Activated B cell treated with CpG ODN at 0.5 μM for 24 hours (primary cell): ENCODE measurements around the gene ZFP62. TPM values are rescaled to one million over a fixed set of nuclear protein-coding genes. Genes with fewer than 3 reads are reported as not detected.
"Not testable (repeated sequence)": the region's sequence is repeated elsewhere in the genome, so short reads cannot be mapped to it uniquely, and the experiment has no call there.

Source experiments
- ATAC-seq: fragments of 200-7000 bp; cut with Tn5 transposase; one replicate; pipeline ENCODE4 v1.10.0; 2021; ENCODE audit warnings: low read depth, mild to moderate bottlenecking, moderate library complexity
- CTCF ChIA-PET: fragments of 350-600 bp; sonication (Branson Sonifier 250); formaldehyde crosslinking; loops from one replicate; lab custom pipeline; 2021; ENCODE audit warnings: antibody characterized with exemption; lab: Charles Lee
- POLR2A ChIA-PET: fragments of 350-600 bp; sonication (Branson Sonifier 250); formaldehyde crosslinking; loops from one replicate; lab custom pipeline; 2021; ENCODE audit warnings: antibody characterized with exemption; lab: Charles Lee
- DNase-seq: peaks from one replicate; pipeline ENCODE4 v3.0.0; 2022
- H3K27ac Mint-ChIP-seq: one replicate; pipeline ENCODE4 v1.8.0; 2020; ENCODE audit warnings: mixed read lengths
- H3K27me3 Mint-ChIP-seq: one replicate; pipeline ENCODE4 v1.8.0; 2021; ENCODE audit warnings: mixed read lengths
- H3K36me3 Mint-ChIP-seq: one replicate; pipeline ENCODE4 v1.8.0; 2021; ENCODE audit warnings: low read depth, mixed read lengths
- H3K4me1 Mint-ChIP-seq: one replicate; pipeline ENCODE4 v1.8.0; 2021; ENCODE audit warnings: mixed read lengths
- H3K4me3 Mint-ChIP-seq: one replicate; pipeline ENCODE4 v1.8.0; 2020; ENCODE audit warnings: mild to moderate bottlenecking, mixed read lengths
- H3K9me3 Mint-ChIP-seq: one replicate; pipeline ENCODE4 v1.8.0; 2020; ENCODE audit warnings: mixed read lengths
- intact Hi-C: fragments of 100-400 bp; cut with micrococcal nuclease; formaldehyde crosslinking; loops from one replicate; pipeline ENCODE4 v1.15.1; 2024
- total RNA-seq: library from RNA; stranded (reverse); gene quantifications from 2 replicates; pipeline ENCODE4 v1.2.3, GENCODE V29; 2022
- TF ChIP-seq, protein P1 (sequence below): fragments of 200-600 bp; IDR thresholded peaks from one replicate; pipeline ENCODE4 v1.8.0; 2022; ENCODE audit warnings: antibody characterized with exemption, mild to moderate bottlenecking

Gene ZFP62
- total RNA-seq, 1 donor from 2014 or later = 45.6 TPM

DNA sequence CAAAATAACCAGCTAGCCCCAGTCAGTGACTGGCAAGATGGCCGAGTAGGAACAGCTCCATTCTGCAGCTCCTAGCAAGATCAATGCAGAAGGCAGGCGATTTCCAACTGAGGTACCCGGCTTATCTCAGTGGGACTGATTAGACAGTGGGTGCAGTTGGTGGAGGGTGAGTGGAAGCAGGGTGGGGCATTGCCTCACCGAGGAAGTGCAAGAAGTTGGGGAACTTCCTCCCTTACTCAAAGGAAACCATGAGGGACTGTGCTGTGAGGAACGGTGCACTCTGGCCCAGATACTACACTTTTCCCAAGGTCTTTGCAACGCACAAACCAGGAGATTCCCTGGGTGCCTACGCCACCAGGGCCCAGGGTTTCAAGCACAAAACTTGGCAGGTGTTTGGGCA is 28.3 kb upstream of the ZFP62 start:
- ATAC-seq (no peak), DNase-seq (no peak)
- Mint-ChIP-seq H3K4me3 (no peak overlapping the region), H3K27ac (no peak overlapping the region), H3K9me3 (peaks cover 3% of the 10 kb centered on the region), H3K4me1 (no peaks in the 10 kb centered on the region), H3K27me3 (peaks cover 51% of the 10 kb centered on the region), H3K36me3 (no peaks in the 10 kb centered on the region)
- CTCF ChIA-PET = no interaction called here
- POLR2A ChIA-PET = no interaction called here
- TF ChIP-seq, protein P1, sequence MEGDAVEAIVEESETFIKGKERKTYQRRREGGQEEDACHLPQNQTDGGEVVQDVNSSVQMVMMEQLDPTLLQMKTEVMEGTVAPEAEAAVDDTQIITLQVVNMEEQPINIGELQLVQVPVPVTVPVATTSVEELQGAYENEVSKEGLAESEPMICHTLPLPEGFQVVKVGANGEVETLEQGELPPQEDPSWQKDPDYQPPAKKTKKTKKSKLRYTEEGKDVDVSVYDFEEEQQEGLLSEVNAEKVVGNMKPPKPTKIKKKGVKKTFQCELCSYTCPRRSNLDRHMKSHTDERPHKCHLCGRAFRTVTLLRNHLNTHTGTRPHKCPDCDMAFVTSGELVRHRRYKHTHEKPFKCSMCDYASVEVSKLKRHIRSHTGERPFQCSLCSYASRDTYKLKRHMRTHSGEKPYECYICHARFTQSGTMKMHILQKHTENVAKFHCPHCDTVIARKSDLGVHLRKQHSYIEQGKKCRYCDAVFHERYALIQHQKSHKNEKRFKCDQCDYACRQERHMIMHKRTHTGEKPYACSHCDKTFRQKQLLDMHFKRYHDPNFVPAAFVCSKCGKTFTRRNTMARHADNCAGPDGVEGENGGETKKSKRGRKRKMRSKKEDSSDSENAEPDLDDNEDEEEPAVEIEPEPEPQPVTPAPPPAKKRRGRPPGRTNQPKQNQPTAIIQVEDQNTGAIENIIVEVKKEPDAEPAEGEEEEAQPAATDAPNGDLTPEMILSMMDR = no peak
- intact Hi-C loops = no loop called here

DNA sequence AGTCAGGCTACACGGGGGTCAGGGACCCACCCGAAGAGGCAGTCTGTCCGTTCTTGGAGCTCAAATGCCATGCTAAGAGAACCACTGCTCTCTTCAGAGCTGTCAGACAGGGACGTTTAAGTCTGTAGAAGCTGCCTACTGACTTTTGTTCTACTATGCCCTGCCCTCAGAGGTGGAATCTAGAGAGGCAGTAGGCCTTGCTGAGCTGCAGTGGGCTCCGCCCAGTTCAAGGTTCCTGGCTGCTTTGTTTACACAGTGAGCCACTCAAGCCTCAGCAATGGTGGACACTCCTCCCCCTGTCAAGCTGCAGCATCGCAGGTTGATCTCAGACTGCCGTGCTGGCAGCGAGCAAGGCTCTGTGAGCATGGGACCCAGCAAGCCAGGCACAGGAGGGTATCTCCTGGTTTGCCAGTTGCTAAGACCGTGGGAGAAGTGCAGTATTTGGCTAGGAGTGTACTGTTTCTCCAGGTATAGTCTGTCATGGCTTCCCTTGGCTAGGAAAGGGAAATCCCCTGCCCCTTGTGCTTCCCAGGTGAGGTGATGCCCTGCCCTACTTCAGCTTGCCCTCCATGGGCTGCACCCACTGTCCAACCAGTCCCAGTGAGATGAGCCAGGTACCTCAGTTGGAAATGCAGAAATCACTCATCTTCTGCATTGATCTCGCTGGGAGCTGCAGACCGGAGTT is 24.9 kb upstream of the ZFP62 start:
- CTCF ChIA-PET, H3K27ac Mint-ChIP-seq, POLR2A ChIA-PET, intact Hi-C loops, H3K4me1 Mint-ChIP-seq, H3K36me3 Mint-ChIP-seq, DNase-seq, H3K4me3 Mint-ChIP-seq, ATAC-seq, H3K9me3 Mint-ChIP-seq: not testable (repeated sequence)
- H3K27me3 Mint-ChIP-seq = peaks cover 55% of the 10 kb centered on the region

DNA sequence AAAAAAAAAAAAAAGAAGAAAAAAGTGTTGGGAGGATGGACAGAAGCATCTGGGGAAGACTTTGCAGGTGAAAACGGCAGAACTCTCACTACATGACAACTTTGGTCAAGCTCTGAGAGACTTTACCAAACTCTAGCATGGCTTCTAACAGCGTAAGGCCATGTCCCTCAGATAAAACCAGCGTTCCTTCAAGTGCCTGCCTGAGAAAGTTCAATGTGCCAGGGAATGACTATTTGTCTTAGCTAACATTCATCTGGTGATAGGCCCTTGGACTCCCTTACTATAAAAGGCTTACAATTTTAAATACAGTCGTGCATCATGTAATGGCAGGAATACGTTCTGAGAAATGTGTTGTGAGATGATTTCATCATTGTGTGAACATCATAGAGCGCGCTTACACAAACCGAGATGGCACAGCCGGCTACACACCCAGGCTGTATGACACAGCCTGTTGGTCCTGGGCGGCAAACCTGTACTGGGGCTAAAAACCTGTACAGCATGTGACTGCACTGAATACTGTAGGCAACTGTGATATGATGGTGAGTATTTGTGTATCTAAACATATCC is 14.9 kb upstream of the ZFP62 start:
- Mint-ChIP-seq H3K27me3 (peaks cover 4% of the 10 kb centered on the region), H3K36me3 (no peaks in the 10 kb centered on the region), H3K27ac (no peak overlapping the region), H3K4me1 (peaks cover 12% of the 10 kb centered on the region), H3K4me3 (no peak overlapping the region), H3K9me3 (no peaks in the 10 kb centered on the region)
- ATAC-seq (no peak), DNase-seq (no peak)
- CTCF ChIA-PET = no interaction called here
- POLR2A ChIA-PET = no interaction called here
- TF ChIP-seq, protein P1 = no peak
- intact Hi-C loops = no loop called here

DNA sequence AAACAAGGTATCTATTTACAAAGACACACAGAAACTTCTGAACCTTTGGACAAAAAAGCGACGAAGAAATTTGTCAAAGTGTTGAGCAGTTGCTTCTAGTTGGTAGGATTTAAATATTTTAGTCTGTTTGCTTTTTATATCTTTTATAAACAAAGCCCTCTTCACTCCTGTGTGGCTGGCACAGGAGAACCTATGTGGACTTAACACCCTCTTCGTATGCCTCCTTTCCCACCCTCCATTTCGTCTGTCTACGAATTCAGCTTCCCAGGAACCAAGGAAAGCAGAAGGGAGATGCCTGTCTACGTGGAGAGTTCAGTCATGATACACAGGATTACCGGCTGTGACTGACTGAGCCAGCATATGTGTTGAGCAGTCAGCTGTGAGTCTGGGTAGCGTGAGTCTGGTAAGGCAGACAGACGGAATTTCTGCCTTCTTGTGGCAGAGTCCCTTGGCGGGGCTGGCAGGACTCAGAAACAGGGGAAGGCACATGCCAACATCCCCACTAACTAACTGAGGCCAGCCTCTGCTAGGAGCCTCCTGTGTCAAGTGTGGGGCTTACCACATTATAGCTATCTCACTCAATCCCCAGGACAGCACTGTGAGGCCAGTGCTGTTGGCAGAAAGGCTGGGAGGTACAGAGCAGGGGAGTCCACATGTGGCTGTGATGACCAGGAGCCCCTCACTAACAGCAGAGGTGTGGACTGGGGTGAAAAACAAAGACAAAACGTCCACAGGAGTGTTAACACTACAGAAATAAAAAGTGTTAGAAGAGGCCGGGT is 13.9 kb upstream of the ZFP62 start:
- H3K4me1 Mint-ChIP-seq = peaks cover 12% of the 10 kb centered on the region
- no peak for DNase-seq
- H3K27ac Mint-ChIP-seq = no peak overlapping the region
- H3K9me3 Mint-ChIP-seq = no peaks in the 10 kb centered on the region
- ATAC-seq = no peak
- TF ChIP-seq, protein P1 = no peak
- CTCF ChIA-PET = no interaction called here
- no peaks in the 10 kb centered on the region for H3K36me3 Mint-ChIP-seq
- POLR2A ChIA-PET = no interaction called here
- H3K4me3 Mint-ChIP-seq = no peak overlapping the region
- intact Hi-C loops = no loop called here
- H3K27me3 Mint-ChIP-seq = peaks cover 3% of the 10 kb centered on the region

DNA sequence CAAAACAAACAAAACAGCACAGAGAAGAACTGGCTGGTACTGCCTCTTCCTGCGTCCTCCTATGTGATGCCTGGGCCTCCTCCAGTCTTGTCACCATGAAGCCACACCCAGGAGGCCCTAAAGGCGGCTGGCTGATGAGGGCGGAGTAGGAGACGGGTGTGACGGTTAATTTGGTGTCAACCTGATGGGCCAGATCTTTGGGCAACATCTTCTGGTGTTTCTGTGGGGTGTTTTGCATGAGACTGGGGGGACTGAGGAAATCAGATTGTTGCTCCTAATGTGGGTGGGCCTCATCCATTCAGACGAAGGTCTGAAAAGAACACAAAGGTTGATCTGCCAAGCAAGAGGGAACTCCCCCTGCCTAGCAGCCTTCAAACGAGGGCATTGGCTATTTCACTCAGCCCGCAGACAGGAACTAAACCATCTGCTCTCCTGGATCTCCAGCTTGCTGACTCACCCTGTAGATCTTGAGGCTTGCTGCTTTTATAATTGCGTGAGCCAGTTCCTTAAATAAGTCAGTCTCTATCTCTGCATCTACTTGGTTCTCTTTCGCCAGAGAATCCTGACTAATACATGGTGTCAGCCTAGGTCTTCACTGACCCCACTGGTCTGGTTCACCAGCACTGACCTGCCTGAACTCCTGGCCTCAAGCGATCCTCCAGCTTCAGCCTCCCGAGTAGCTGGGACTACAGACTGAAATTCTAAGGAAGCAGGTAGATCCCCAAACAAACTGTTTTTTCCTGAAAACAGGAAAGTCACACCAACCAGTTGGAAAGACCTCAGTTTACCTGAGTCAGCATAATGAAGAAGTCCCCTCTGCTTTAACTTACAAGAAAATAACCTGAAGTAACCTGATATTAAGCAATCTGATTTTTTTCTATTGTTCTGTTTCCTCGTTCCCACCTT is 12.8 kb upstream of the ZFP62 start:
- no peaks in the 10 kb centered on the region for H3K36me3 Mint-ChIP-seq
- intact Hi-C loops = no loop called here
- POLR2A ChIA-PET = interaction anchor here (0.6 kb wide), 1 partner anchor 177 kb away, joined by 3 read pairs; no protein-coding TSS in a partner anchor
- peak overlapping the region; percentile 68 for H3K27ac Mint-ChIP-seq
- peak; percentile 86 for ATAC-seq
- TF ChIP-seq, protein P1 = no peak
- H3K4me3 Mint-ChIP-seq = no peak overlapping the region
- no peak for DNase-seq
- peaks cover 15% of the 10 kb centered on the region for H3K4me1 Mint-ChIP-seq
- peaks cover 3% of the 10 kb centered on the region for H3K27me3 Mint-ChIP-seq
- no peaks in the 10 kb centered on the region for H3K9me3 Mint-ChIP-seq
- CTCF ChIA-PET = no interaction called here
